GM18520 (cell line): Measurements from ENCODE around the gene LRP3.
A peak's percentile ranks its signal among the peaks of the same experiment; 100 is the strongest.

Source experiments
- ATAC-seq: cut with Tn5 transposase; IDR thresholded peaks from one replicate; pipeline ENCODE4 v1.9.1; 2021; ENCODE audit not compliant: unreplicated experiment

The LRP3 gene

GRCh38 chr19:33235269-33235995 is 41.3 kb downstream of the LRP3 start:
- peak; percentile 94 for ATAC-seq

- no peak for ATAC-seq
Observed at GRCh38 chr19:33235996-33236350, 41.8 kb downstream of the LRP3 start.

- ATAC-seq: no peak
Observed at GRCh38 chr19:33236696-33237390, 42.7 kb downstream of the LRP3 start.

- no peak for ATAC-seq
Observed at GRCh38 chr19:33238481-33239149, 44.5 kb downstream of the LRP3 start.

GRCh38 chr19:33239223-33239975 is 45.3 kb downstream of the LRP3 start:
- ATAC-seq: no peak

GRCh38 chr19:33240181-33240771 is 46.1 kb downstream of the LRP3 start:
- ATAC-seq: no peak

GRCh38 chr19:33241091-33241529 is 47.0 kb downstream of the LRP3 start:
- ATAC-seq: no peak

GRCh38 chr19:33241530-33242101 is 47.5 kb downstream of the LRP3 start:
- ATAC-seq: no peak

- ATAC-seq: no peak
Observed at GRCh38 chr19:33242131-33242530, 48.0 kb downstream of the LRP3 start.

GRCh38 chr19:33242911-33243310 is 48.8 kb downstream of the LRP3 start:
- no peak for ATAC-seq

- no peak for ATAC-seq
Observed at GRCh38 chr19:33245948-33246708, 52.0 kb downstream of the LRP3 start.

- ATAC-seq: no peak
Observed at GRCh38 chr19:33246709-33247440, 52.7 kb downstream of the LRP3 start.

- ATAC-seq: no peak
Observed at GRCh38 chr19:33247441-33247819, 53.3 kb downstream of the LRP3 start.

- no peak for ATAC-seq
Observed at GRCh38 chr19:33248104-33248503, 54.0 kb downstream of the LRP3 start.

GRCh38 chr19:33248553-33248953 is 54.4 kb downstream of the LRP3 start:
- no peak for ATAC-seq

GRCh38 chr19:33248954-33249613 is 55.0 kb downstream of the LRP3 start:
- no peak for ATAC-seq

- no peak for ATAC-seq
Observed at GRCh38 chr19:33249740-33250366, 55.7 kb downstream of the LRP3 start.

GRCh38 chr19:33250500-33250899 is 56.4 kb downstream of the LRP3 start:
- ATAC-seq: no peak
